ENCODE results near the gene BBS2.

The BBS2 gene

GRCh38 chr16:56542039-56542438 lies 22.2 kb upstream of the BBS2 start:
- no peak for TF ChIP-seq CTCF (IDR thresholded peaks at IDR 0.05; ENCODE audit: extremely low read depth, insufficient read depth, missing control alignments)
- DNase-seq (ENCODE audit: low spot score), result no peak
- in situ Hi-C loops (cut with MboI; ENCODE audit: low pct_unique_long_range_greater_than_20kb, low sequenced_read_pairs, unreplicated experiment), result no loop called here

- in situ Hi-C loops (cut with MboI; ENCODE audit: low pct_unique_long_range_greater_than_20kb, low sequenced_read_pairs, unreplicated experiment), result no loop called here
- no peak for DNase-seq (ENCODE audit: low spot score)
- TF ChIP-seq CTCF (IDR thresholded peaks at IDR 0.05; ENCODE audit: extremely low read depth, insufficient read depth, missing control alignments), result no peak
Measured at GRCh38 chr16:56539656-56540055, 19.8 kb upstream of the BBS2 start.

GRCh38 chr16:56538331-56538730 lies 18.5 kb upstream of the BBS2 start:
- DNase-seq (ENCODE audit: low spot score), result no peak
- in situ Hi-C loops (cut with MboI; ENCODE audit: low pct_unique_long_range_greater_than_20kb, low sequenced_read_pairs, unreplicated experiment), result no loop called here
- no peak for TF ChIP-seq CTCF (IDR thresholded peaks at IDR 0.05; ENCODE audit: extremely low read depth, insufficient read depth, missing control alignments)

- TF ChIP-seq CTCF (IDR thresholded peaks at IDR 0.05; ENCODE audit: extremely low read depth, insufficient read depth, missing control alignments), result no peak
- in situ Hi-C loops (cut with MboI; ENCODE audit: low pct_unique_long_range_greater_than_20kb, low sequenced_read_pairs, unreplicated experiment), result no loop called here
- no peak for DNase-seq (ENCODE audit: low spot score)
Measured at GRCh38 chr16:56534847-56535383, 15.1 kb upstream of the BBS2 start.

- in situ Hi-C loops (cut with MboI; ENCODE audit: low pct_unique_long_range_greater_than_20kb, low sequenced_read_pairs, unreplicated experiment), result no loop called here
- DNase-seq (ENCODE audit: low spot score), result no peak
- TF ChIP-seq CTCF (IDR thresholded peaks at IDR 0.05; ENCODE audit: extremely low read depth, insufficient read depth, missing control alignments), result no peak
Measured at GRCh38 chr16:56532714-56533113, 12.9 kb upstream of the BBS2 start.

- no peak for TF ChIP-seq CTCF (IDR thresholded peaks at IDR 0.05; ENCODE audit: extremely low read depth, insufficient read depth, missing control alignments)
- in situ Hi-C loops (cut with MboI; ENCODE audit: low pct_unique_long_range_greater_than_20kb, low sequenced_read_pairs, unreplicated experiment), result no loop called here
- no peak for DNase-seq (ENCODE audit: low spot score)
Measured at GRCh38 chr16:56530872-56531271, 11.0 kb upstream of the BBS2 start.

- no peak for TF ChIP-seq CTCF (IDR thresholded peaks at IDR 0.05; ENCODE audit: extremely low read depth, insufficient read depth, missing control alignments)
- no peak for DNase-seq (ENCODE audit: low spot score)
- in situ Hi-C loops (cut with MboI; ENCODE audit: low pct_unique_long_range_greater_than_20kb, low sequenced_read_pairs, unreplicated experiment), result no loop called here
Measured at GRCh38 chr16:56525236-56525635, 5.4 kb upstream of the BBS2 start.

Data from GM13977 (cell line).